A549 (cell line): ENCODE measurements around the gene PLCL1.

ENCODE experiments used
- CHD4 ChIP-seq: fragments of 200-600 bp; sonication (generic); IDR thresholded peaks from 2 replicates; pipeline ENCODE4 v1.6.1; 2016; ENCODE audit warnings: antibody characterized with exemption, mild to moderate bottlenecking, borderline replicate concordance
- EP300 ChIP-seq, 2 experiments: fragments of >200 bp; sonication (Bioruptor Twin); formaldehyde crosslinking; IDR thresholded peaks; 2 replicates in 1 of 2; 3 replicates in 1 of 2; pipeline ENCODE4 v1.6.1; 2016 to 2017

GRCh38 chr2:197803033-197803444 lies 1.4 kb upstream of the PLCL1 start:
- TF ChIP-seq CHD4, result no peak
- TF ChIP-seq EP300 (IDR thresholded peaks at IDR 0.05), result no peak
